CD14-positive monocyte (primary cell): ENCODE measurements around the gene ACAD8. TPM values are rescaled to one million over a fixed set of nuclear protein-coding genes. Genes with fewer than 3 reads are reported as not detected.

ENCODE experiments used
- DNase-seq, 3 donors: peaks; one replicate each; pipeline ENCODE4 v3.0.0-alpha.2; 2011 to 2022
- H2AFZ ChIP-seq: 2 replicates; pipeline ENCODE4 v1.6.0; 2012; ENCODE audit warnings: mild to moderate bottlenecking, low read depth, low read length, inconsistent platforms; ENCODE audit not compliant: insufficient read depth, poor library complexity, severe bottlenecking
- H3K27ac ChIP-seq, 2 donors: 1 replicate in 1 of 2; 2 replicates in 1 of 2; pipeline ENCODE4 v1.5.1; 2012 to 2013; ENCODE audit warnings: low read length in 2 of 2, control low read depth in 1 of 2, inconsistent platforms in 1 of 2, low read depth in 1 of 2, mild to moderate bottlenecking in 1 of 2
- H3K27me3 ChIP-seq, 2 donors: one replicate each; pipeline versions ENCODE4 v1.6.0 to v1.6.1; 2011 to 2013; ENCODE audit warnings: low read length in 2 of 2; ENCODE audit not compliant: control insufficient read depth in 2 of 2, insufficient read depth in 2 of 2
- H3K36me3 ChIP-seq, 2 donors: replicated peaks in 1 of 2; 1 replicate in 1 of 2; 2 replicates in 1 of 2; pipeline versions ENCODE4 v1.5.1 to v1.6.1; 2012 to 2013; ENCODE audit warnings: low read length in 2 of 2, control low read depth in 1 of 2, inconsistent platforms in 1 of 2, mild to moderate bottlenecking in 1 of 2; ENCODE audit not compliant: insufficient read depth in 2 of 2, control insufficient read depth in 1 of 2
- H3K4me1 ChIP-seq, 2 donors: 1 replicate in 1 of 2; 2 replicates in 1 of 2; pipeline versions ENCODE4 v1.5.1 to v1.6.1; 2012 to 2013; ENCODE audit warnings: low read length in 2 of 2, control low read depth in 1 of 2, inconsistent platforms in 1 of 2, mild to moderate bottlenecking in 1 of 2, moderate library complexity in 1 of 2; ENCODE audit not compliant: insufficient read depth in 2 of 2, control insufficient read depth in 1 of 2
- H3K4me2 ChIP-seq: replicated peaks from 2 replicates; pipeline ENCODE3; 2012; ENCODE audit warnings: low read length, moderate library complexity, mild to moderate bottlenecking; ENCODE audit not compliant: poor library complexity, severe bottlenecking; ENCODE audit errors: extremely low read depth
- H3K4me3 ChIP-seq, 3 experiments: fragments of 200-600 bp in 1 of 3; sonication (generic) in 1 of 3; replicated peaks in 1 of 3; 1 replicate in 2 of 3; 2 replicates in 1 of 3; pipeline ENCODE4 v1.5.1; 2011 to 2013; ENCODE audit warnings: low read length in 3 of 3, mild to moderate bottlenecking in 3 of 3, control low read depth in 2 of 3, low read depth in 2 of 3, inconsistent platforms in 1 of 3, moderate library complexity in 1 of 3
- H3K79me2 ChIP-seq: 2 replicates; pipeline ENCODE4 v1.6.0; 2012; ENCODE audit warnings: mild to moderate bottlenecking, control low read depth, inconsistent platforms, low read length, moderate library complexity; ENCODE audit not compliant: insufficient read depth
- H3K9ac ChIP-seq: 2 replicates; pipeline ENCODE4 v1.6.0; 2017; ENCODE audit warnings: low read length, mild to moderate bottlenecking; ENCODE audit not compliant: insufficient read depth, poor library complexity, severe bottlenecking
- H3K9me3 ChIP-seq, 2 donors: replicated peaks in 1 of 2; 1 replicate in 1 of 2; 2 replicates in 1 of 2; pipeline versions ENCODE4 v1.5.1 to v1.6.1; 2012 to 2013; ENCODE audit warnings: low read length in 2 of 2, control low read depth in 1 of 2; ENCODE audit not compliant: control insufficient read depth in 1 of 2, insufficient read depth in 1 of 2
- H4K20me1 ChIP-seq: 2 replicates; pipeline ENCODE4 v1.6.0; 2012; ENCODE audit warnings: mild to moderate bottlenecking, low read length, control low read depth, moderate library complexity; ENCODE audit not compliant: insufficient read depth
- H3K27ac Mint-ChIP-seq, 7 donors: one replicate each; pipeline ENCODE4 v1.8.0; 2020; ENCODE audit warnings: mild to moderate bottlenecking in 7 of 7, mixed read lengths in 7 of 7, moderate library complexity in 6 of 7, inconsistent platforms in 2 of 7
- H3K27me3 Mint-ChIP-seq, 3 donors: one replicate each; pipeline ENCODE4 v1.8.0; 2021 to 2022; ENCODE audit warnings: low read depth in 3 of 3, mild to moderate bottlenecking in 3 of 3, mixed read lengths in 3 of 3, moderate library complexity in 3 of 3, inconsistent platforms in 1 of 3
- H3K36me3 Mint-ChIP-seq, 2 donors: one replicate each; pipeline ENCODE4 v1.8.0; 2020; ENCODE audit warnings: mixed read lengths in 2 of 2, inconsistent platforms in 1 of 2, mild to moderate bottlenecking in 1 of 2
- H3K4me1 Mint-ChIP-seq: one replicate; pipeline ENCODE4 v1.8.0; 2020; ENCODE audit warnings: mild to moderate bottlenecking, mixed read lengths
- H3K4me3 Mint-ChIP-seq, 2 donors: one replicate each; pipeline ENCODE4 v1.8.0; 2020; ENCODE audit warnings: mild to moderate bottlenecking in 2 of 2, mixed read lengths in 2 of 2, moderate library complexity in 1 of 2
- H3K9me3 Mint-ChIP-seq, 7 donors: one replicate each; pipeline ENCODE4 v1.8.0; 2020 to 2022; ENCODE audit warnings: mixed read lengths in 7 of 7, mild to moderate bottlenecking in 6 of 7, moderate library complexity in 6 of 7, inconsistent platforms in 2 of 7
- WGBS: methylation state at CpG from one replicate; pipeline ENCODE4 v1.1.5; 2013; ENCODE audit warnings: missing lambda C conversion rate; ENCODE audit not compliant: insufficient coverage; 5-methylcytosine and 5-hydroxymethylcytosine counted together
- intact Hi-C, 2 donors: fragments of 100-400 bp; cut with micrococcal nuclease; formaldehyde crosslinking; loops; one replicate each; pipeline versions ENCODE4 v1.15.0 to v1.15.1; 2023
- polyA plus RNA-seq, 3 donors: library from polyadenylated mRNA; depleted of rRNA in 1 of 3; unstranded in 2 of 3; stranded (reverse) in 1 of 3; fragments of 300-500 nt in 2 of 3; fragments of >200 nt in 1 of 3; fragmentation: Illumina TruSeq in 2 of 3; gene quantifications; 1 replicate in 2 of 3; 2 replicates in 1 of 3; pipeline ENCODE4 v1.2.3, GENCODE V29; 2012 to 2021
- TF ChIP-seq, protein P1 (sequence below): fragments of 200-600 bp; IDR thresholded peaks from one replicate; pipeline ENCODE4 v1.8.0; 2022; ENCODE audit warnings: antibody characterized with exemption, mild to moderate bottlenecking

Gene ACAD8
- polyA plus RNA-seq, 3 donors: 16.7 to 37.2 (median 19.3) TPM

DNA sequence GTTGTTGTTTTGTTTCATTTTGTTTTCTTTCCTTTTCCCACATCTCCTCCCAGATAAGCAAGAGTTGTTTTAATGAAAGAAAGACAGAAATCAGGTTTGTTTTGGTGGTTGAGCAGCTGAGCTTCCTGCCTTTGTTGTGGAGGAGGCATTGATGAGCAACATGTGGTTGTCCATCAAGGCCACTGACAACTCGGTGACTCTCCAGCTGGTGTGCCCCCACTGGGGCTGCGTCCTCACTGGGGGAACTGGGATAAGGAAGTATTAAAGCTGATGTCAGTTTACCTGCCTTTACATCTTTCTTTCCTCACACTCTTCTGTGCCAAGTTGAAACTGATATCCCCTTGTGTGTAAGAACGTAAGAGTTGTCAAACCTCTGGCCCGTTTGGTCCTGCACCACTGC is 23.0 kb upstream of the ACAD8 start:
- Histone ChIP-seq H3K27me3 (no peaks in the 10 kb centered on the region), H3K9ac (no peak overlapping the region), H3K9me3 (no peaks in the 10 kb centered on the region), H3K36me3 (peaks cover 10 to 32% of the 10 kb centered on the region in 2 donors), H3K4me1 (peaks cover 33 to 44% of the 10 kb centered on the region in 2 donors), H3K27ac (no peak overlapping the region), H3K4me3 (no peak overlapping the region), H3K79me2 (peaks cover 73% of the 10 kb centered on the region), H3K4me2 (no peak overlapping the region), H4K20me1 (peaks cover 95% of the 10 kb centered on the region), H2AFZ (no peak overlapping the region)
- peaks cover 63% of the 10 kb centered on the region for H3K4me1 Mint-ChIP-seq
- peak overlapping the region in 2 of 7 donors; percentile 0 to 3 for H3K27ac Mint-ChIP-seq
- TF ChIP-seq, protein P1, sequence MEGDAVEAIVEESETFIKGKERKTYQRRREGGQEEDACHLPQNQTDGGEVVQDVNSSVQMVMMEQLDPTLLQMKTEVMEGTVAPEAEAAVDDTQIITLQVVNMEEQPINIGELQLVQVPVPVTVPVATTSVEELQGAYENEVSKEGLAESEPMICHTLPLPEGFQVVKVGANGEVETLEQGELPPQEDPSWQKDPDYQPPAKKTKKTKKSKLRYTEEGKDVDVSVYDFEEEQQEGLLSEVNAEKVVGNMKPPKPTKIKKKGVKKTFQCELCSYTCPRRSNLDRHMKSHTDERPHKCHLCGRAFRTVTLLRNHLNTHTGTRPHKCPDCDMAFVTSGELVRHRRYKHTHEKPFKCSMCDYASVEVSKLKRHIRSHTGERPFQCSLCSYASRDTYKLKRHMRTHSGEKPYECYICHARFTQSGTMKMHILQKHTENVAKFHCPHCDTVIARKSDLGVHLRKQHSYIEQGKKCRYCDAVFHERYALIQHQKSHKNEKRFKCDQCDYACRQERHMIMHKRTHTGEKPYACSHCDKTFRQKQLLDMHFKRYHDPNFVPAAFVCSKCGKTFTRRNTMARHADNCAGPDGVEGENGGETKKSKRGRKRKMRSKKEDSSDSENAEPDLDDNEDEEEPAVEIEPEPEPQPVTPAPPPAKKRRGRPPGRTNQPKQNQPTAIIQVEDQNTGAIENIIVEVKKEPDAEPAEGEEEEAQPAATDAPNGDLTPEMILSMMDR: no peak
- intact Hi-C loops: no loop called here
- no peaks in the 10 kb centered on the region for H3K9me3 Mint-ChIP-seq
- DNase-seq: no peak
- H3K27me3 Mint-ChIP-seq: no peaks in the 10 kb centered on the region
- WGBS: no CpG with 5 or more reads among the region's 4 CpGs
- H3K4me3 Mint-ChIP-seq: no peak overlapping the region
- peaks cover 35 to 44% of the 10 kb centered on the region in 2 donors for H3K36me3 Mint-ChIP-seq

DNA sequence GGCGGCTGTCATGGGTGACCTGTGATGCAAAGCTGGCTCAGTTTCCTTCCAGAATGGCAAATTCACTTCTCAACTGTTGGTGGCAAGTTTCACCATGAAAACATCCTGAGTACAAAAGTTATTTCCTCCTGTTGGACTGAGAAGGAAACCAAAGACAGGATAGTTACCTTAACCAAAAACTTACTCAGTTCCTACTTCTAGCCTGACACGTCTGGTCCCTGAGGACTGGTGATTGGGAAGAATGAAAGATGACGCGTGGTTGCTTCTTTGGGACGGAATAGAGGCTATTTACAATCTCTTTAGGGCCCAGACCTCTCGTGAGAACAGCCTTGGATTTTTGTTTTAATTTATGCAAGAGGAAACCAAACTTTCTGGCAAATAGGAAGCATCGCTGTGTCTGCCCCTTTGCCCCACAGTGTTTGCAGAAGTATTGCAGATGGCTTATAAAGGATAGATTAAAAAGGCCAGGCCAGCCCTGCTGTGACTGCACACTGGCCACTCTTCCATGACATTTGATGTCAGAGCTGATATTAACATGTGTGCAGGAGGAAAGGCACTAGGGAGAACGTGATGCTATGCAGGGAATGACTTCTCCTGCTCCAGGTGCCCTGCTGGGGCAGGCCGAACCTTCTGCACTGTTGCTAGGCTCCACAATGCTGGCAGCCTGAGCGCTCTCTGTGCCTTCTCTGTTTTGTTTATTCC is 21.3 kb upstream of the ACAD8 start:
- Mint-ChIP-seq H3K4me3 (no peak overlapping the region), H3K36me3 (peaks cover 51 to 61% of the 10 kb centered on the region in 2 donors), H3K27me3 (no peaks in the 10 kb centered on the region), H3K4me1 (peaks cover 45% of the 10 kb centered on the region), H3K27ac (peak overlapping the region; percentile 28 to 78 (median 57)), H3K9me3 (no peaks in the 10 kb centered on the region)
- DNase-seq: peak in 2 of 3 donors; percentile 10 to 16
- Histone ChIP-seq H2AFZ (no peak overlapping the region), H4K20me1 (peaks cover 84% of the 10 kb centered on the region), H3K9ac (peak overlapping the region; percentile 37), H3K9me3 (no peaks in the 10 kb centered on the region), H3K4me2 (peak overlapping the region; percentile 24), H3K79me2 (peaks cover 55% of the 10 kb centered on the region), H3K36me3 (peaks cover 19 to 48% of the 10 kb centered on the region in 2 donors), H3K4me1 (peaks cover 20 to 26% of the 10 kb centered on the region in 2 donors), H3K4me3 (no peak overlapping the region), H3K27me3 (no peaks in the 10 kb centered on the region), H3K27ac (peak overlapping the region; percentile 3 to 79)
- TF ChIP-seq, protein P1: no peak
- WGBS: 44% methylated on average over 4 of the region's 10 CpGs
- intact Hi-C loops: no loop called here
